ENCODE data around the gene ZNF35. TPM values are rescaled to one million over a fixed set of nuclear protein-coding genes. Genes with fewer than 3 reads are reported as not detected.

The ZNF35 gene
- 1 to 10 TPM; 5.4 TPM for total RNA-seq

GRCh38 chr3:44648564-44649229 is at the start of gene ZNF35:
ZNF35 (plus strand) TSS chr3:44648732; CDS start chr3:44651068, 2,336 bp downstream.
- Mint-ChIP-seq H3K4me1 (peaks cover 9% of the 10 kb centered on the region), H3K36me3 (peaks cover 46% of the 10 kb centered on the region), H3K27ac (peak within 1 kb of the TSS; percentile 67), H3K4me3 (peak within 1 kb of the TSS; percentile 88), H3K9me3 (peaks cover 14% of the 10 kb centered on the region), H3K27me3 (no peaks in the 10 kb centered on the region)
- ATAC-seq (ENCODE audit: low read depth) (peak; percentile 73), DNase-seq (peak; percentile 53)
- POLR2A ChIA-PET, result interaction anchor here (1.0 to 1.1 kb wide), 2 partner anchors 23 to 138 kb away, joined by 3 to 4 read pairs; no protein-coding TSS in a partner anchor

DNA sequence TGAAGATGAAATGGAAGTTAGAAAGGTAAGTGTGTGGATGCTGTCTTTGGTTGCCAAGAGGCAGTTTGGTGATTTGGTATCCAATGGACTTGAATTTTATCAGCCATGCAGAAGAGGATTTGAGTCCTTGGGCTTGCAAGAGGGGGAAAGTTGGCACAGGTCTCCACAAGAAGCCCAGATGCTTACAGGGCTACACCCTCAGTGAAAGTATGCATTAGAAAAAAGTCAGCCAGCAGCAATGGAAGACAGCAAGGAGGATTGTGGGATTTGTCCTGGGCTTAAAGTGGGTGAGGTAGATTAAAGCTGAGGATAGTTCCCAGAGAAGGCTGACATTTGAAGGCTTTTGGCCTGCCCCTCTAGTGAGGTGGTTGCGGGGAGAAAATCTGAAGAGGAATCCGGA is 46.8 kb upstream of the ZNF35 start:
- ATAC-seq (ENCODE audit: low read depth) (no peak), DNase-seq (no peak)
- Mint-ChIP-seq H3K27ac (no peak overlapping the region), H3K27me3 (no peaks in the 10 kb centered on the region), H3K9me3 (peaks cover 12% of the 10 kb centered on the region), H3K36me3 (peaks cover 8% of the 10 kb centered on the region), H3K4me1 (no peaks in the 10 kb centered on the region), H3K4me3 (no peak overlapping the region)
- POLR2A ChIA-PET, result no interaction called here

DNA sequence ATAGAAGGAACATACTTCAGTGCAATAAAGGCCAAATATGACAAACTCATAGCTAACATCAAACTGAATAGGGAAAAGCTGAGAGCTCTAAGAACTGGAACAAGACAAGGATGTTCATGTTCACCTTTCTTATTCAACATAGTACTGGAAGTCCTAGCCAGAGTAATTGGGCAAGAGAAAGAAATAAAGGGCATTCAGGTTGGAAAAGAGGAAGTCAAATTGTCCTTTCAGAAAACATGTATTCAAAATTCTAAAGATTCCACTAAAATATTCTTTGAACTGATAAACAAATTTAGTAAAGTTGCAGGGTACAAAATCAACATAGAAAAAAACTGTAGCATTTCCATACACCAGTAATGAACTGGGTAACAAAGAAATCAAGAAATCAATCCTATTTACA is 35.9 kb upstream of the ZNF35 start:
- ATAC-seq (ENCODE audit: low read depth) (no peak), DNase-seq (no peak)
- Mint-ChIP-seq H3K9me3 (peaks cover 10% of the 10 kb centered on the region), H3K4me1 (no peaks in the 10 kb centered on the region), H3K4me3 (no peak overlapping the region), H3K27me3 (no peaks in the 10 kb centered on the region), H3K36me3 (peaks cover 10% of the 10 kb centered on the region), H3K27ac (no peak overlapping the region)
- POLR2A ChIA-PET, result no interaction called here

- Mint-ChIP-seq H3K9me3 (peaks cover 7% of the 10 kb centered on the region), H3K4me1 (peaks cover 19% of the 10 kb centered on the region), H3K36me3 (peaks cover 34% of the 10 kb centered on the region), H3K4me3 (peak within 1 kb of the TSS; percentile 89), H3K27me3 (no peaks in the 10 kb centered on the region), H3K27ac (peak within 1 kb of the TSS; percentile 85)
- POLR2A ChIA-PET, result interaction anchor here (1.0 to 2.0 kb wide), 7 partner anchors 11 to 287 kb away, joined by 4 to 10 read pairs (median 5); partner anchors contain the start of genes KIAA1143, KIF15, TCAIM and ZKSCAN7
- ATAC-seq (ENCODE audit: low read depth), result peak; percentile 94
- DNase-seq, result peak; percentile 74
Observed at GRCh38 chr3:44624749-44625480, 23.6 kb upstream of the ZNF35 start, which contains the start of gene ZNF197. ZNF197 (plus strand) TSS chr3:44625036; CDS start chr3:44629155, 4,119 bp downstream.

- Mint-ChIP-seq H3K4me3 (no peak overlapping the region), H3K4me1 (peaks cover 23% of the 10 kb centered on the region), H3K36me3 (peaks cover 68% of the 10 kb centered on the region), H3K27me3 (no peaks in the 10 kb centered on the region), H3K27ac (no peak overlapping the region), H3K9me3 (peaks cover 4% of the 10 kb centered on the region)
- no peak for DNase-seq
- ATAC-seq (ENCODE audit: low read depth), result no peak
- POLR2A ChIA-PET, result no interaction called here
Observed at GRCh38 chr3:44628716-44629115, 19.8 kb upstream of the ZNF35 start.

- POLR2A ChIA-PET, result no interaction called here
- no peak for ATAC-seq (ENCODE audit: low read depth)
- H3K36me3 Mint-ChIP-seq, result peaks cover 90% of the 10 kb centered on the region
- H3K27ac Mint-ChIP-seq, result peak overlapping the region; percentile 2
- H3K4me3 Mint-ChIP-seq, result no peak overlapping the region
- peaks cover 13% of the 10 kb centered on the region for H3K9me3 Mint-ChIP-seq
- no peaks in the 10 kb centered on the region for H3K27me3 Mint-ChIP-seq
- no peak for DNase-seq
- H3K4me1 Mint-ChIP-seq, result peaks cover 11% of the 10 kb centered on the region
Observed at GRCh38 chr3:44632193-44632592, 16.3 kb upstream of the ZNF35 start.

- ATAC-seq (ENCODE audit: low read depth) (no peak), DNase-seq (no peak)
- H3K4me1 Mint-ChIP-seq, result no peaks in the 10 kb centered on the region
- H3K9me3 Mint-ChIP-seq, result peaks cover 43% of the 10 kb centered on the region
- H3K27ac Mint-ChIP-seq, result no peak overlapping the region
- H3K27me3 Mint-ChIP-seq, result no peaks in the 10 kb centered on the region
- POLR2A ChIA-PET, result no interaction called here
- no peak overlapping the region for H3K4me3 Mint-ChIP-seq
- peaks cover 72% of the 10 kb centered on the region for H3K36me3 Mint-ChIP-seq
Observed at GRCh38 chr3:44642337-44642736, 6.2 kb upstream of the ZNF35 start.

- POLR2A ChIA-PET, result no interaction called here
- peaks cover 68% of the 10 kb centered on the region for H3K36me3 Mint-ChIP-seq
- H3K9me3 Mint-ChIP-seq, result peaks cover 40% of the 10 kb centered on the region
- H3K4me1 Mint-ChIP-seq, result peaks cover 6% of the 10 kb centered on the region
- no peaks in the 10 kb centered on the region for H3K27me3 Mint-ChIP-seq
- H3K27ac Mint-ChIP-seq, result no peak overlapping the region
- H3K4me3 Mint-ChIP-seq, result no peak overlapping the region
- DNase-seq, result no peak
- no peak for ATAC-seq (ENCODE audit: low read depth)
Observed at GRCh38 chr3:44643024-44643423, 5.5 kb upstream of the ZNF35 start.

DNA sequence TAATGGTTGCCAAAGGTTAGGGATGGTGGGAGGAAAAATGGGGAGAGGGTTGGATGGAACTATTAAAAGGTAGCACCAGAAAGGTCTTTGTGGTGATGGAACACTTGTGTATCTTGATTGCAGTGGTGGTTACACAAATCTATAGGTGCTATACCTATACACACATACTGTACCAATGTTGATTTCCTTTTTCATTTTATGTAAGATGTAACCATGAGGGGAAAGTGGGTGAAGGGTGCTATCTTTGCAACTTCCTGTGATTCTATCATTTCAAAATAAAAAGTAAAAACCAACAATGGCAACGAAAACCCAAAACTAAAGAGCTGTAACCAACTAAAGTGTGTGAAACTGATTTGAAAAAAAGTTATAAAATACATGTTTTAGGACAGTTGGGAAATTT is 761 bp upstream of the ZNF35 start:
- peaks cover 21% of the 10 kb centered on the region for H3K9me3 Mint-ChIP-seq
- H3K36me3 Mint-ChIP-seq, result peaks cover 50% of the 10 kb centered on the region
- ATAC-seq (ENCODE audit: low read depth), result no peak
- H3K4me3 Mint-ChIP-seq, result peak overlapping the region; percentile 88
- no peak for DNase-seq
- POLR2A ChIA-PET, result interaction anchor here (1.1 kb wide), 1 partner anchor 22 kb away, joined by 4 read pairs; no protein-coding TSS in a partner anchor
- H3K4me1 Mint-ChIP-seq, result peaks cover 9% of the 10 kb centered on the region
- no peaks in the 10 kb centered on the region for H3K27me3 Mint-ChIP-seq
- peak overlapping the region; percentile 3 for H3K27ac Mint-ChIP-seq

DNA sequence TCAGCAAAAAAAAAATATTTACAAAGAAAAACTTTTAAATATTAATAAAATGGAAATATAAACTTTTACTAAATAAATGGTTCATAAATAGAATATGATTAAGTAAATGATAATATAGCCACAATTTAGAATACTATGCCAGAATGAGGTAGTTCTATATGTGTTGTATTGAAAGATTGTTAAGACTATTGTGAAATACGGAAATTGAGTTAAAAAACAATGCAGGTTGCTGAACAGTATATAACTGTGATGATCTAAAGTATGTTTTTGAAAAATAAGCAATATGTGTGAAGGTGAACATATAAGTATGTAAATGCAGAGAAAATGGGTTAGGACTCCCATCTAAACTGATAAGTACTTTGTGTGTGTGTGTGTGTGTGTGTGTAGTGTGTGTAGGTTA is 1.2 kb downstream of the ZNF35 start:
- peaks cover 9% of the 10 kb centered on the region for H3K4me1 Mint-ChIP-seq
- H3K9me3 Mint-ChIP-seq, result peaks cover 19% of the 10 kb centered on the region
- ATAC-seq (ENCODE audit: low read depth) (no peak), DNase-seq (no peak)
- H3K27me3 Mint-ChIP-seq, result no peaks in the 10 kb centered on the region
- H3K36me3 Mint-ChIP-seq, result peaks cover 49% of the 10 kb centered on the region
- POLR2A ChIA-PET, result no interaction called here
- H3K4me3 Mint-ChIP-seq, result no peak overlapping the region
- H3K27ac Mint-ChIP-seq, result no peak overlapping the region

GRCh38 chr3:44654039-44654438 is 5.5 kb downstream of the ZNF35 start:
- Mint-ChIP-seq H3K9me3 (peaks cover 35% of the 10 kb centered on the region), H3K27ac (no peak overlapping the region), H3K4me1 (peaks cover 2% of the 10 kb centered on the region), H3K4me3 (no peak overlapping the region), H3K27me3 (no peaks in the 10 kb centered on the region), H3K36me3 (peaks cover 64% of the 10 kb centered on the region)
- no peak for ATAC-seq (ENCODE audit: low read depth)
- DNase-seq, result no peak
- POLR2A ChIA-PET, result no interaction called here

DNA sequence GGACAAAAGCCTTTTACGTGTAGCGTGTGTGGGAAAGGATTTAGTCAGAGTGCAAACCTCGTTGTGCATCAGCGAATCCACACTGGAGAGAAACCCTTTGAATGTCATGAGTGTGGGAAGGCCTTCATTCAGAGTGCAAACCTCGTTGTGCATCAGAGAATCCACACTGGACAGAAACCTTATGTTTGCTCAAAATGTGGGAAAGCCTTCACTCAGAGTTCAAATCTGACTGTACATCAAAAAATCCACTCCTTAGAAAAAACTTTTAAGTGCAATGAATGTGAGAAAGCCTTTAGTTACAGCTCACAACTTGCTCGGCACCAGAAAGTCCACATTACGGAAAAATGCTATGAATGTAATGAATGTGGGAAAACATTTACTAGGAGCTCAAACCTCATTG is 10.5 kb downstream of the ZNF35 start:
- Mint-ChIP-seq H3K9me3 (peaks cover 53% of the 10 kb centered on the region), H3K27ac (no peak overlapping the region), H3K4me1 (no peaks in the 10 kb centered on the region)

GRCh38 chr3:44659434-44659833 is 10.9 kb downstream of the ZNF35 start:
- ATAC-seq (ENCODE audit: low read depth), result no peak
- DNase-seq, result no peak
- Mint-ChIP-seq H3K4me3 (no peak overlapping the region), H3K9me3 (peaks cover 54% of the 10 kb centered on the region), H3K36me3 (peaks cover 60% of the 10 kb centered on the region), H3K27me3 (no peaks in the 10 kb centered on the region), H3K4me1 (no peaks in the 10 kb centered on the region), H3K27ac (no peak overlapping the region)
- POLR2A ChIA-PET, result interaction anchor here (0.5 kb wide), 1 partner anchor 34 kb away, joined by 3 read pairs; no protein-coding TSS in a partner anchor

More for the DNA sequence above, 10.5 kb downstream of the ZNF35 start:
- H3K4me3 Mint-ChIP-seq, result no peak overlapping the region
- no peak for DNase-seq
- POLR2A ChIA-PET, result interaction anchor here (0.5 kb wide), 1 partner anchor 33 kb away, joined by 3 read pairs; no protein-coding TSS in a partner anchor
- no peaks in the 10 kb centered on the region for H3K27me3 Mint-ChIP-seq
- H3K36me3 Mint-ChIP-seq, result peaks cover 63% of the 10 kb centered on the region
- no peak for ATAC-seq (ENCODE audit: low read depth)

GRCh38 chr3:44661189-44661588 is 12.7 kb downstream of the ZNF35 start:
- Mint-ChIP-seq H3K27me3 (no peaks in the 10 kb centered on the region), H3K36me3 (peaks cover 59% of the 10 kb centered on the region), H3K27ac (no peak overlapping the region), H3K9me3 (peaks cover 54% of the 10 kb centered on the region), H3K4me1 (no peaks in the 10 kb centered on the region), H3K4me3 (no peak overlapping the region)
- no peak for ATAC-seq (ENCODE audit: low read depth)
- POLR2A ChIA-PET, result no interaction called here
- DNase-seq, result no peak

All from activated naive CD8-positive, alpha-beta T cell treated with anti-CD3 and anti-CD28 coated beads, Interleukin-2, amount 10 ng/mL, durations not matched to agents 7 days and 5 days (primary cell).